GM19351 (cell line): ENCODE results near the gene FXYD1.

ENCODE experiments used
- ATAC-seq: cut with Tn5 transposase; IDR thresholded peaks from one replicate; pipeline ENCODE4 v1.9.1; 2021; ENCODE audit warnings: mild to moderate bottlenecking, moderate library complexity; ENCODE audit not compliant: unreplicated experiment

Gene FXYD1

GRCh38 chr19:35184267-35184666, 45.6 kb downstream of the FXYD1 start:
- ATAC-seq = no peak

GRCh38 chr19:35184884-35185283, 46.3 kb downstream of the FXYD1 start:
- no peak for ATAC-seq
